LNCAP (cell line): Measurements from ENCODE around the gene ZW10.
A peak's percentile ranks its signal among the peaks of the same experiment; 100 is the strongest.

Experiments used
- CTCF ChIP-seq: fragments of 450-650 bp; IDR thresholded peaks from 2 replicates; pipeline ENCODE4 v1.5.1; 2017; ENCODE audit warnings: mild to moderate bottlenecking

Gene ZW10

GRCh38 chr11:113732092-113732491, 41.4 kb downstream of the ZW10 start:
- no peak for TF ChIP-seq CTCF

GRCh38 chr11:113730887-113731726, 42.4 kb downstream of the ZW10 start:
- TF ChIP-seq CTCF: peak; percentile 64

- no peak for TF ChIP-seq CTCF
Observed at GRCh38 chr11:113729456-113729855, 44.0 kb downstream of the ZW10 start.

- TF ChIP-seq CTCF: no peak
Observed at GRCh38 chr11:113728814-113729213, 44.7 kb downstream of the ZW10 start.

- TF ChIP-seq CTCF: no peak
Observed at GRCh38 chr11:113725913-113726312, 47.6 kb downstream of the ZW10 start.

- no peak for TF ChIP-seq CTCF
Observed at GRCh38 chr11:113725407-113725806, 48.1 kb downstream of the ZW10 start.

GRCh38 chr11:113724778-113725177, 48.7 kb downstream of the ZW10 start:
- TF ChIP-seq CTCF: no peak
